ENCODE data around the gene STX5.

- TF ChIP-seq CTCF (IDR thresholded peaks at IDR 0.05) (no peak), POLR2A (IDR thresholded peaks at IDR 0.05) (no peak)
Measured at GRCh38 chr11:62811659-62812058, 20.2 kb downstream of the STX5 start.

Data from Peyer's patch (tissue), 4 donors.